HEK293 (cell line): Measurements from ENCODE around the gene UBR4.
A peak's percentile ranks its signal among the peaks of the same experiment; 100 is the strongest.

Source experiments
- CTCF ChIA-PET: fragments of 350-600 bp; formaldehyde crosslinking; extraction: SDS; loops from one replicate; lab custom pipeline; 2021; ENCODE audit warnings: antibody characterized with exemption; lab: Yijun Ruan, JAX
- POLR2A ChIA-PET: fragments of 300-600 bp; formaldehyde crosslinking; extraction: SDS; loops from one replicate; lab custom pipeline; 2020; ENCODE audit warnings: antibody characterized with exemption, inconsistent platforms; lab: Yijun Ruan, JAX
- H3K27ac ChIP-seq: fragments of 200-500 bp; sonication (Bioruptor generic); 2 replicates; pipeline ENCODE4 v1.5.1; 2014; ENCODE audit warnings: low read depth, low read length, control low read depth, inconsistent platforms; ENCODE audit errors: extremely low read depth
- H3K36me3 ChIP-seq, 2 experiments: fragments of 200-500 bp in 1 of 2; sonication (Bioruptor generic) in 1 of 2; 1 replicate in 1 of 2; 2 replicates in 1 of 2; pipeline ENCODE4 v1.5.1; 2014 to 2017; ENCODE audit warnings: inconsistent platforms in 2 of 2, low read length in 2 of 2; ENCODE audit not compliant: control insufficient read depth in 2 of 2, insufficient read depth in 1 of 2
- H3K4me1 ChIP-seq: fragments of 200-500 bp; sonication (Bioruptor generic); 2 replicates; pipeline ENCODE4 v1.5.1; 2014; ENCODE audit warnings: mild to moderate bottlenecking, low read length, inconsistent platforms; ENCODE audit not compliant: control insufficient read depth, insufficient read depth
- H3K4me3 ChIP-seq: 2 replicates; pipeline ENCODE4 v1.5.1; 2011; ENCODE audit warnings: low read depth, mild to moderate bottlenecking, control low read depth, low read length, moderate library complexity
- H3K9me3 ChIP-seq: fragments of 200-500 bp; sonication (Bioruptor generic); 2 replicates; pipeline ENCODE4 v1.5.1; 2014; ENCODE audit warnings: low read depth, low read length, inconsistent platforms; ENCODE audit not compliant: control insufficient read depth, insufficient read depth
- FEZF1 ChIP-seq: fragments of 450-650 bp; formaldehyde crosslinking; IDR thresholded peaks from 2 replicates; pipeline ENCODE4 v1.5.1; 2016; ENCODE audit warnings: missing biosample characterization, missing genetic modification characterization
- HOXA7 ChIP-seq: sonication (generic); formaldehyde crosslinking; IDR thresholded peaks from 2 replicates; pipeline ENCODE4 v1.8.1; 2022; ENCODE audit warnings: missing genetic modification reagents, borderline replicate concordance
- KLF7 ChIP-seq: fragments of 450-650 bp; formaldehyde crosslinking; IDR thresholded peaks from 2 replicates; pipeline ENCODE4 v1.5.1; 2016; ENCODE audit warnings: missing biosample characterization, missing genetic modification characterization, borderline replicate concordance
- PRDM1 ChIP-seq: fragments of 450-650 bp; formaldehyde crosslinking; IDR thresholded peaks from 2 replicates; pipeline ENCODE4; 2016; ENCODE audit warnings: missing biosample characterization, missing genetic modification characterization
- REST ChIP-seq: fragments of 450-650 bp; formaldehyde crosslinking; IDR thresholded peaks from 2 replicates; pipeline ENCODE4 v1.5.1; 2016; ENCODE audit warnings: missing biosample characterization, missing genetic modification characterization
- TSHZ1 ChIP-seq: fragments of 450-650 bp; formaldehyde crosslinking; IDR thresholded peaks from 2 replicates; pipeline ENCODE4 v1.5.1; 2016; ENCODE audit warnings: missing biosample characterization, missing genetic modification characterization, borderline replicate concordance
- ZBTB44 ChIP-seq: fragments of 450-650 bp; IDR thresholded peaks from 2 replicates; pipeline ENCODE4 v1.5.1; 2018; ENCODE audit warnings: missing biosample characterization, mild to moderate bottlenecking, missing genetic modification characterization
- ZNF114 ChIP-seq: fragments of 450-650 bp; formaldehyde crosslinking; IDR thresholded peaks from 2 replicates; pipeline ENCODE4 v1.5.0; 2017; ENCODE audit warnings: missing biosample characterization, missing genetic modification characterization
- ZNF133 ChIP-seq: fragments of 450-650 bp; formaldehyde crosslinking; IDR thresholded peaks from 2 replicates; pipeline ENCODE4 v1.5.1; 2016; ENCODE audit warnings: missing biosample characterization, missing genetic modification characterization
- ZNF157 ChIP-seq: fragments of 450-650 bp; formaldehyde crosslinking; IDR thresholded peaks from 2 replicates; pipeline ENCODE4 v1.5.1; 2016; ENCODE audit warnings: missing biosample characterization, missing genetic modification characterization
- ZNF16 ChIP-seq: fragments of 450-650 bp; formaldehyde crosslinking; IDR thresholded peaks from 2 replicates; pipeline ENCODE4 v1.5.1; 2016; ENCODE audit warnings: low read depth, missing biosample characterization, missing genetic modification characterization
- ZNF24 ChIP-seq: fragments of 450-650 bp; formaldehyde crosslinking; IDR thresholded peaks from 2 replicates; pipeline ENCODE4 v1.5.1; 2016; ENCODE audit warnings: missing biosample characterization, missing genetic modification characterization
- ZNF248 ChIP-seq: fragments of 450-650 bp; formaldehyde crosslinking; IDR thresholded peaks from 2 replicates; pipeline ENCODE4 v1.5.1; 2017; ENCODE audit warnings: missing biosample characterization, missing genetic modification characterization
- ZNF292 ChIP-seq: fragments of 450-650 bp; formaldehyde crosslinking; IDR thresholded peaks from 2 replicates; pipeline ENCODE4 v1.5.1; 2016; ENCODE audit warnings: low read depth, missing biosample characterization, missing genetic modification characterization, borderline replicate concordance
- ZNF513 ChIP-seq: fragments of 450-650 bp; IDR thresholded peaks from 2 replicates; pipeline ENCODE4 v1.5.1; 2018; ENCODE audit warnings: missing biosample characterization, missing genetic modification characterization
- ZNF560 ChIP-seq: fragments of 450-650 bp; formaldehyde crosslinking; IDR thresholded peaks from 2 replicates; pipeline ENCODE4 v1.5.1; 2017; ENCODE audit warnings: missing biosample characterization, missing genetic modification characterization, borderline replicate concordance
- ZNF629 ChIP-seq: fragments of 450-650 bp; formaldehyde crosslinking; IDR thresholded peaks from 2 replicates; pipeline ENCODE4 v1.5.1; 2017; ENCODE audit warnings: missing biosample characterization, missing genetic modification characterization
- ZSCAN18 ChIP-seq: fragments of 450-650 bp; formaldehyde crosslinking; IDR thresholded peaks from 2 replicates; pipeline ENCODE4 v1.5.1; 2016; ENCODE audit warnings: missing biosample characterization, missing genetic modification characterization

UBR4 gene

GRCh38 chr1:19061798-19062197 is 148.3 kb downstream of the UBR4 start (continued):
- no peak for TF ChIP-seq TSHZ1 (tag by site-specific recombination)
- TF ChIP-seq, all 188 proteins: peak for 0

GRCh38 chr1:19061343-19061742 is 148.7 kb downstream of the UBR4 start:
- H3K36me3 ChIP-seq = no peaks in the 10 kb centered on the region
- H3K4me3 ChIP-seq = no peak overlapping the region
- TF ChIP-seq ZNF629 (tag by site-specific recombination) (no peak), KLF7 (tag by site-specific recombination) (no peak), REST (tag by site-specific recombination) (no peak), ZNF157 (tag by site-specific recombination) (no peak), ZNF513 (tag by site-specific recombination) (peak; percentile 90)
- no peaks in the 10 kb centered on the region for H3K9me3 ChIP-seq
- POLR2A ChIA-PET = no interaction called here
- H3K27ac ChIP-seq = no peak overlapping the region
- CTCF ChIA-PET = no interaction called here
- no peaks in the 10 kb centered on the region for H3K4me1 ChIP-seq

- no peaks in the 10 kb centered on the region for H3K36me3 ChIP-seq
- H3K4me3 ChIP-seq = no peak overlapping the region
- H3K4me1 ChIP-seq = no peaks in the 10 kb centered on the region
- CTCF ChIA-PET = interaction anchor here (1.0 kb wide), 1 partner anchor 146 kb away, joined by 5 read pairs; no protein-coding TSS in a partner anchor
- no peak for TF ChIP-seq FEZF1 (tag by site-specific recombination)
- no peak for TF ChIP-seq ZNF16 (tag by site-specific recombination)
- TF ChIP-seq PRDM1 (tag by site-specific recombination) = no peak
- no peak for TF ChIP-seq ZNF133
- TF ChIP-seq ZNF560 (tag by site-specific recombination) = no peak
- no peak for TF ChIP-seq ZNF114 (tag by site-specific recombination)
- TF ChIP-seq ZSCAN18 (tag by site-specific recombination) = no peak
- no peak for TF ChIP-seq ZNF248 (tag by site-specific recombination)
- no peak for TF ChIP-seq ZNF292 (tag by site-specific recombination)
- no peak for TF ChIP-seq HOXA7 (CRISPR knock-in tag)
- no peak for TF ChIP-seq ZNF24 (tag by site-specific recombination)
- no peak for TF ChIP-seq ZBTB44 (tag by site-specific recombination)
- TF ChIP-seq, all 188 proteins: peak for 0
- POLR2A ChIA-PET = no interaction called here
- Histone ChIP-seq H3K9me3 (no peaks in the 10 kb centered on the region), H3K27ac (no peak overlapping the region)
Observed at GRCh38 chr1:19059773-19060172, 150.3 kb downstream of the UBR4 start.
